Gastroesophageal sphincter (tissue), 4 donors: ENCODE measurements around the gene CENPA. TPM values are rescaled to one million over a fixed set of nuclear protein-coding genes. Genes with fewer than 3 reads are reported as not detected.
A peak's percentile ranks its signal among the peaks of the same experiment; 100 is the strongest.

ENCODE experiments used
- ATAC-seq: fragments of 150-250 bp; one replicate; pipeline ENCODE4 v1.9.1; 2016; ENCODE audit warnings: mild to moderate bottlenecking, moderate library complexity
- H3K27ac ChIP-seq, 4 donors: fragments of 200-600 bp; sonication (generic) in 3 of 4; 1 replicate in 3 of 4; 2 replicates in 1 of 4; pipeline ENCODE4 v1.5.1; 2016 to 2019
- H3K27me3 ChIP-seq: fragments of 200-600 bp; sonication (generic); one replicate; pipeline ENCODE4 v1.5.1; 2019
- H3K36me3 ChIP-seq, 2 donors: fragments of 200-600 bp; sonication (generic); one replicate each; pipeline ENCODE4 v1.5.1; 2019; ENCODE audit warnings: control low read depth in 1 of 2
- H3K4me1 ChIP-seq, 3 donors: fragments of 200-600 bp; sonication (generic); 1 replicate in 2 of 3; 2 replicates in 1 of 3; pipeline ENCODE4 v1.5.1; 2016 to 2019; ENCODE audit warnings: control low read depth in 2 of 3
- H3K4me3 ChIP-seq, 2 donors: fragments of 200-600 bp; sonication (generic); one replicate each; pipeline ENCODE4 v1.5.1; 2019; ENCODE audit warnings: mild to moderate bottlenecking in 1 of 2, moderate library complexity in 1 of 2
- H3K9me3 ChIP-seq, 3 donors: fragments of 200-600 bp; sonication (generic); one replicate each; pipeline ENCODE4 v1.5.1; 2017 to 2019; ENCODE audit warnings: control low read depth in 2 of 3
- CTCF ChIP-seq, 4 experiments: fragments of 200-600 bp in 2 of 4; fragments of 450-650 bp in 2 of 4; sonication (generic) in 1 of 4; IDR thresholded peaks; one replicate each; pipeline ENCODE4 v1.5.1; 2017 to 2019; ENCODE audit warnings: antibody characterized with exemption in 4 of 4, mild to moderate bottlenecking in 2 of 4, moderate library complexity in 2 of 4
- EP300 ChIP-seq: sonication (generic); formaldehyde crosslinking; IDR thresholded peaks from one replicate; pipeline ENCODE4 v1.6.1; 2017; ENCODE audit warnings: antibody characterized with exemption, mild to moderate bottlenecking
- POLR2A ChIP-seq, 2 donors: fragments of 450-650 bp; IDR thresholded peaks; one replicate each; pipeline ENCODE4 v1.6.1; 2017; ENCODE audit warnings: antibody characterized with exemption in 2 of 2, mild to moderate bottlenecking in 2 of 2, moderate library complexity in 1 of 2
- POLR2AphosphoS5 ChIP-seq: sonication (generic); formaldehyde crosslinking; IDR thresholded peaks from one replicate; pipeline ENCODE4 v1.6.1; 2017; ENCODE audit warnings: antibody characterized with exemption
- whole genome bisulfite sequencing, 2 donors: methylation state at CpG; one replicate each; pipeline ENCODE4 v1.1.5; 2018; ENCODE audit warnings: low coverage in 1 of 2; 5-methylcytosine and 5-hydroxymethylcytosine counted together
- total RNA-seq, 4 donors: library from RNA; depleted of rRNA; stranded (reverse); fragments of >200 nt; gene quantifications; one replicate each; pipeline ENCODE4 v1.1.0, GENCODE V29; 2016

CENPA gene
- total RNA-seq, 4 donors from 2014 or later, result not detected

- H3K4me3 ChIP-seq, result no peak overlapping the region
- TF ChIP-seq POLR2A (IDR thresholded peaks at IDR 0.05), result no peak
- no peak for TF ChIP-seq CTCF (IDR thresholded peaks at IDR 0.05)
- TF ChIP-seq EP300, result no peak
- TF ChIP-seq POLR2AphosphoS5, result no peak
- no peak overlapping the region for H3K27ac ChIP-seq
- H3K27me3 ChIP-seq, result peaks cover 18% of the 10 kb centered on the region
- H3K36me3 ChIP-seq, result peaks cover 0 to 39% of the 10 kb centered on the region in 2 donors
- 81 to 82% methylated on average over 5 to 10 of the region's 12 CpGs for WGBS, 2 donors
- H3K4me1 ChIP-seq, result peaks cover 0 to 19% (median 6%) of the 10 kb centered on the region in 3 donors
- no peaks in the 10 kb centered on the region for H3K9me3 ChIP-seq
- ATAC-seq, result no peak
These were observed 2.8 kb upstream of the CENPA start for GRCh38 chr2:26782876-26783704.

- H3K4me3 ChIP-seq, result peak overlapping the region in 1 of 2 donors; percentile 81
- H3K9me3 ChIP-seq, result no peaks in the 10 kb centered on the region
- peaks cover 0 to 19% (median 6%) of the 10 kb centered on the region in 3 donors for H3K4me1 ChIP-seq
- no peak for ATAC-seq
- TF ChIP-seq CTCF (IDR thresholded peaks at IDR 0.05) (no peak), POLR2A (IDR thresholded peaks at IDR 0.05) (no peak), POLR2AphosphoS5 (no peak), EP300 (no peak)
- peaks cover 34% of the 10 kb centered on the region for H3K27me3 ChIP-seq
- peak overlapping the region in 1 of 4 donors; percentile 38 for H3K27ac ChIP-seq
- peaks cover 0 to 22% of the 10 kb centered on the region in 2 donors for H3K36me3 ChIP-seq
- WGBS, 2 donors, result 91 to 94% methylated on average over 10 to 13 of the region's 19 CpGs
These were observed 1.2 kb upstream of the CENPA start for GRCh38 chr2:26784570-26785234.

- Histone ChIP-seq H3K27me3 (peaks cover 50% of the 10 kb centered on the region), H3K27ac (peak overlapping the region in 1 of 4 donors; percentile 60), H3K4me1 (peaks cover 0 to 19% (median 6%) of the 10 kb centered on the region in 3 donors), H3K9me3 (peaks cover 0 to 8% (median 0%) of the 10 kb centered on the region in 3 donors), H3K4me3 (peak overlapping the region; percentile 81 to 83), H3K36me3 (peaks cover 0 to 5% of the 10 kb centered on the region in 2 donors)
- ATAC-seq, result peak; percentile 2
- TF ChIP-seq POLR2AphosphoS5 (no peak), CTCF (IDR thresholded peaks at IDR 0.05) (no peak), POLR2A (IDR thresholded peaks at IDR 0.05) (no peak), EP300 (no peak)
- WGBS, 2 donors, result 0 to 7% methylated on average over 2 to 7 of the region's 55 CpGs
These were observed 562 bp downstream of the CENPA start for GRCh38 chr2:26786207-26787028.

GRCh38 chr2:26792720-26793119, 6.9 kb downstream of the CENPA start:
- Histone ChIP-seq H3K36me3 (no peaks in the 10 kb centered on the region), H3K4me1 (no peaks in the 10 kb centered on the region), H3K27me3 (peaks cover 47% of the 10 kb centered on the region), H3K4me3 (no peak overlapping the region), H3K27ac (no peak overlapping the region), H3K9me3 (peaks cover 0 to 9% (median 0%) of the 10 kb centered on the region in 3 donors)
- TF ChIP-seq POLR2A (IDR thresholded peaks at IDR 0.05) (no peak), POLR2AphosphoS5 (no peak), EP300 (no peak), CTCF (IDR thresholded peaks at IDR 0.05) (no peak)
- WGBS, 2 donors, result 69 to 100% methylated on average over 1 to 3 of the region's 3 CpGs
- ATAC-seq, result no peak
